ENCODE measurements around the gene UBTD1. TPM values are rescaled to one million over a fixed set of nuclear protein-coding genes. Genes with fewer than 3 reads are reported as not detected.

UBTD1 gene
- total RNA-seq, 1 experiment from 2014 or later = 19.0 TPM

- no peak overlapping the region for H2AK5ac ChIP-seq (ENCODE audit: insufficient read length, low read length)
- H3K79me1 ChIP-seq (ENCODE audit: insufficient read depth, low read depth, low read length, poor library complexity, severe bottlenecking) = no peaks in the 10 kb centered on the region
- H3K79me2 ChIP-seq (ENCODE audit: insufficient read depth, low read length) = no peaks in the 10 kb centered on the region; the same call in 1 of the 2 replicates
- H3K14ac ChIP-seq (ENCODE audit: insufficient read depth, low read length) = no peak overlapping the region
- H2AFZ ChIP-seq (ENCODE audit: low read length) = no peak overlapping the region
- Mint-ChIP-seq H3K27me3 (ENCODE audit: low read depth) (no peaks in the 10 kb centered on the region), H3K4me3 (no peak overlapping the region), H3K36me3 (ENCODE audit: insufficient read depth in 1 of 3, low read depth in 3 of 3) (no peaks in the 10 kb centered on the region; a peak in 1 of 7 replicates), H3K9me3 (no peaks in the 10 kb centered on the region), H3K27ac (peak overlapping the region in 2 of 3 experiments; percentile 22 to 28; a peak in 1 of 7 replicates), H3K4me1 (peaks cover 32 to 44% of the 10 kb centered on the region in 2 experiments)
- no peak overlapping the region for H4K5ac ChIP-seq (ENCODE audit: insufficient read length, low read depth, low read length)
- TF ChIP-seq CTCF (conservative IDR thresholded peaks at IDR 0.05) = no peak
- H3K4ac ChIP-seq (ENCODE audit: low read depth, low read length) = no peak overlapping the region
- no peak overlapping the region for H2BK5ac ChIP-seq (ENCODE audit: insufficient read length, low read length)
- H4K8ac ChIP-seq (replicated peaks; ENCODE audit: insufficient read length, low read depth, low read length) = no peak overlapping the region
- no peak overlapping the region for H3K27ac ChIP-seq (ENCODE audit: insufficient read length, low read depth, low read length)
- H3K9me3 ChIP-seq (ENCODE audit: control insufficient read depth, low read depth, low read length) = no peaks in the 10 kb centered on the region
- H3K56ac ChIP-seq (ENCODE audit: insufficient read length, low read depth, low read length) = no peak overlapping the region
- no peak overlapping the region for H3K23ac ChIP-seq (ENCODE audit: insufficient read length, low read depth, low read length)
- H4K20me1 ChIP-seq (ENCODE audit: control insufficient read depth, insufficient read depth, insufficient read length) = no peaks in the 10 kb centered on the region
- H2BK20ac ChIP-seq (ENCODE audit: low read depth, low read length, poor library complexity, severe bottlenecking) = no peak overlapping the region
- H2BK120ac ChIP-seq (ENCODE audit: low read depth, low read length, poor library complexity, severe bottlenecking) = no peak overlapping the region
- H3K23me2 ChIP-seq (ENCODE audit: insufficient read length, low read depth, low read length, poor library complexity, severe bottlenecking) = no peaks in the 10 kb centered on the region
- WGBS (ENCODE audit: extremely low coverage, insufficient read length, low lambda C conversion rate) = no CpG with 5 or more reads among the region's 4 CpGs
- DNase-seq = no peak
- H2BK15ac ChIP-seq (ENCODE audit: low read depth, low read length) = no peak overlapping the region
- H4K91ac ChIP-seq (ENCODE audit: insufficient read length, low read depth, low read length) = no peak overlapping the region
- H3T11ph ChIP-seq (ENCODE audit: low read length) = no peak overlapping the region
- no peaks in the 10 kb centered on the region for H3K27me3 ChIP-seq (ENCODE audit: insufficient read depth, low read length)
- no peak overlapping the region for H2BK12ac ChIP-seq (ENCODE audit: insufficient read length, low read depth, low read length)
- no peak overlapping the region for H3K9ac ChIP-seq (ENCODE audit: extremely low read depth, insufficient read length, low read length)
- H3K18ac ChIP-seq (ENCODE audit: insufficient read length, low read depth, low read length) = no peak overlapping the region
- H3K4me2 ChIP-seq (ENCODE audit: insufficient read depth, insufficient read length, low read length) = no peak overlapping the region
- H3K4me1 ChIP-seq (ENCODE audit: insufficient read depth, low read length) = peaks cover 5% of the 10 kb centered on the region; the same call in 1 of the 2 replicates
Observed at GRCh38 chr10:97547962-97548361, 49.2 kb downstream of the UBTD1 start.
